DOHH2 (cell line): ENCODE results near the gene MAFG.

Experiments used
- CTCF ChIP-seq: fragments of 200-600 bp; sonication (generic); IDR thresholded peaks from one replicate; pipeline ENCODE4 v1.5.1; 2014; ENCODE audit warnings: antibody characterized with exemption, mild to moderate bottlenecking, low read depth, low read length; ENCODE audit not compliant: poor library complexity, severe bottlenecking
- EZH2phosphoT487 ChIP-seq: fragments of 200-600 bp; sonication (generic); IDR thresholded peaks from 2 replicates; pipeline ENCODE4 v1.6.1; 2017; ENCODE audit warnings: borderline replicate concordance, mild to moderate bottlenecking, antibody characterized with exemption, low read length, moderate library complexity, mixed read lengths

DNA sequence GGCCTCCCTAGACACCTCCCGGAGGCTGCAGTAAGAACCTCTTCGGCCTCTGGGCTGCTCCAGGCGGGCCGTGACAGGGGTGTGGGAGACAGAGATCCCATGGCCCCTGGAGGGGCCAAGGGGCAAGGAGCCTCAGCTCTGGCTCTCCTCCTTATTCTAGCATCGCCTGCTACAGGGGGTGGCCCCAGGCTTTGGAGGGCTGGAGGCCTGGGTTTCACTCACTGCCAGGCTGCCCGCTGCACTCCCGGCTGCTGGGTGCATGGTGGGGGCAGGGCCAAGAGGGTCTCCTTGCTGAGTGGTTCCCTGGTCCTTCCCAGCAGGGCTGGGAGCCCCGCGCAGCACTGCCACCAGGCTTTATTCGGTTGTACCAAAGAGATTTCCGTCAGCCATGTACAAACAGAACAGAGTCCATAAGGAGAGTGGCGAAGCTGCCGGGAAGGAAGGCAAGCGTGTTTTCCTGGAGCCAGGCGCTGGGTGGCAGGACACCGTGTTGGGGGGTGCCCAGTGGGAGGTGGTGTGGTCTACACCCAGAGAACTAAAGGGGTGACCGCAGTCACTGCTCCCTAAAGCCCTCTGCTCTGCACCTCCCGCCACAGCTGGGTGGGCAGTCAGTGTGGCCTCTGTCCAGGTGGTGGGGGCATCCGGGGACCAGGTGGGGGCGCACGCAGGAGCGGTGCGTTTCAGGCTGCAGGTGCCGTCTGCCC is 23.5 kb downstream of the MAFG start:
- TF ChIP-seq CTCF: no peak
- no peak for TF ChIP-seq EZH2phosphoT487
